Effector memory CD8-positive, alpha-beta T cell (primary cell): ENCODE data around the gene CHTF18.
A peak's percentile ranks its signal among the peaks of the same experiment; 100 is the strongest.
"Not testable (repeated sequence)": the region's sequence is repeated elsewhere in the genome, so short reads cannot be mapped to it uniquely, and the experiment has no call there.

Experiments used
- ATAC-seq: fragments of 150-1000 bp; cut with Tn5 transposase; replicated peaks from 2 replicates; pipeline ENCODE4 v1.10.0; 2021; ENCODE audit warnings: mild to moderate bottlenecking, moderate library complexity
- DNase-seq, 3 experiments: peaks; one replicate each; pipeline ENCODE4 v3.0.0; 2021
- H3K27ac Mint-ChIP-seq, 2 donors: one replicate each; pipeline ENCODE4 v1.8.0; 2022; ENCODE audit warnings: mild to moderate bottlenecking in 2 of 2, mixed read lengths in 2 of 2, moderate library complexity in 2 of 2
- H3K27me3 Mint-ChIP-seq, 2 donors: one replicate each; pipeline ENCODE4 v1.8.0; 2022; ENCODE audit warnings: mixed read lengths in 2 of 2
- H3K36me3 Mint-ChIP-seq: one replicate; pipeline ENCODE4 v1.8.0; 2022; ENCODE audit warnings: mild to moderate bottlenecking, moderate library complexity, mixed read lengths; ENCODE audit not compliant: insufficient read depth
- H3K4me1 Mint-ChIP-seq, 2 donors: one replicate each; pipeline ENCODE4 v1.8.0; 2022; ENCODE audit warnings: low read depth in 2 of 2, mixed read lengths in 2 of 2
- H3K4me3 Mint-ChIP-seq, 2 donors: one replicate each; pipeline ENCODE4 v1.8.0; 2022; ENCODE audit warnings: mild to moderate bottlenecking in 2 of 2, mixed read lengths in 2 of 2, moderate library complexity in 2 of 2
- H3K9me3 Mint-ChIP-seq, 2 donors: one replicate each; pipeline ENCODE4 v1.8.0; 2022; ENCODE audit warnings: mixed read lengths in 2 of 2
- total RNA-seq, 9 experiments: gene quantifications; one replicate each; lab custom pipeline; 2026; lab: John Stamatoyannopoulos, UW

CHTF18 gene
- 23.4 to 60.2 (median 35.6) reads per million in 9 experiments for total RNA-seq

DNA sequence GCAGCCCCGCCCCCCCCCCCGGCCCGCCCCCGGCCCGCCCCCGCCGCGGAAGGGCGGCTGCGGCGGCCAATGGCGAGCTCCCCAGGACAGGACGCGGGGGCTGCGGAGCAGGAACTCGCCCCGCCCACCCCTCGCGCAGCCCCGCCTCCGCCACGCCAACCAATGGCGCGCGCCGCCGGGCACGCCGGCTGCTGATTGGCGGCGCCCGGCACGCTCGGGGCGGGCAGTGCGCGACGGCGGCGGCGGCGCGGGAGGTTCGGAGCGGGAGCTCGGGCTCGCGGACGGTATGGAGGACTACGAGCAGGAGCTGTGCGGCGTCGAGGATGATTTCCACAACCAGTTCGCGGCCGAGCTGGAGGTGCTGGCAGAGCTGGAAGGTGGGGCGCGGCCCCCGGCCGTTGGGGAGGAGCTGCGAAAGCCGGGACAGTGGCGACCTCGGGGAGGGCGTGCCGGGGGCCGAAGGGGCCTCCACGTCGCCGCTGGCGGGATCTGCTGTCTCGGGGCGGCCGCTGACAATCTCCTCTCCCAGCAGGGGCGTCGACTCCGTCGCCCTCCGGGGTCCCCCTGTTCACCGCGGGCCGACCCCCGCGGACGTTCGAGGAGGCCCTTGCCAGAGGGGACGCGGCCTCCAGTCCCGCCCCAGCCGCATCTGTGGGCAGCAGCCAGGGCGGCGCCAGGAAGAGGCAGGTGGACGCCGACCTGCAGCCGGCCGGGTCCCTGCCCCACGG, at the start of gene CHTF18:
CHTF18 (plus strand) TSS at position 222 of the 728 bp plus-strand sequence; CDS start at position 287, 65 bp downstream.
- Mint-ChIP-seq H3K9me3 (no peaks in the 10 kb centered on the region), H3K36me3 (peaks cover 5% of the 10 kb centered on the region), H3K4me1 (peaks cover 7 to 10% of the 10 kb centered on the region in 2 donors), H3K27me3 (no peaks in the 10 kb centered on the region), H3K27ac (no peak within 1 kb of the TSS), H3K4me3 (peak within 1 kb of the TSS; percentile 81 to 84)
- peak; percentile 85 to 94 (median 91) for DNase-seq
- ATAC-seq, result peak; percentile 95

DNA sequence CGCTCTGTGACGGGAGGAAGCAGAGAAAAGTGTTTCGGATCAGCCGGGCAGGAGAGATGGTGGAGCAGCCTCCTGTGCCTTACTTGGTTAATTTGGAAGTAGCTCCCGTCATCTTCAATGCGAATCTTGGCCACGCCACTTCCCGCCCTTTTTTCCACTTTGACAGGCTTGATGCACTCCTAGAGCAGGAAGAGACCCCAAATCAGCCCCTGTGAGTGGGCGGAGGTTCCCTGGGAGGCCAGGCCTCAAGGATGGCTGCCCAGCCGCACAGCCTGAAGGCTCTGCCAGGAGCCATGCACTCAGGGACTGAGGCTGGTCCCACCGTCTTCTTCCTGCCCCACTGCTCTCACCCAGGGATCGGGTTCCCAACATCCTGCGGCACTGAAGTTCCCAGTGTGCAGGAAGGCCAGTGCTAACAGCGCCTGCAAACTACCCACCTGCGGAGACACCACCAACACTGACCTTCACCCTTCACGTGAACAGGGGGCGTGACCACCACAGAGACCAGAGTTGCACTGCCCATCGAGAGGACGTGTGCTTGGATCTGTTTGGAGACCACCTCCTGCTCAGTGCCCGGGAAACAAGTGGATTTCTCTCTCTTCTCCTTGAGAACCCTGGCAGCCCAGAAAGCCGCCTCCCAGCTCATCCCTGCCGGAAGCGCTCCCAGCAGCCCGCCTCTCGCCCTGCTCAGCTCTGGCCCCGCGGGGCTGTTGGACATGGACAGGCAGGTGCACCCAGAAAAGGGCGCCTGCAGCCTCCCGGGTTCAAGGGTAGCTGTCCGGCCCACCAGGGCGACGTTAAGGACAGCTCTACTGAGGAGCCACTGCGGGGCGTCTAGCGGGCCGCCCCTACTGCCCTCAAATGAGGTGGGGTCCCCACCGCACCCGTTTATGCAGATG, 48.6 kb upstream of the CHTF18 start:
- DNase-seq, result no peak
- Mint-ChIP-seq H3K4me1 (peaks cover 0 to 3% of the 10 kb centered on the region in 2 donors), H3K4me3 (peak overlapping the region; percentile 73 to 76), H3K9me3 (no peaks in the 10 kb centered on the region), H3K36me3 (peaks cover 30% of the 10 kb centered on the region), H3K27ac (peak overlapping the region; percentile 51 to 56), H3K27me3 (no peaks in the 10 kb centered on the region)
- no peak for ATAC-seq

- DNase-seq (no peak), ATAC-seq (peak; percentile 14)
- Mint-ChIP-seq H3K36me3 (peaks cover 27% of the 10 kb centered on the region), H3K27me3 (no peaks in the 10 kb centered on the region), H3K9me3 (no peaks in the 10 kb centered on the region), H3K27ac (peak overlapping the region; percentile 46 to 51), H3K4me3 (peak overlapping the region; percentile 73 to 76), H3K4me1 (peaks cover 0 to 3% of the 10 kb centered on the region in 2 donors)
These were observed 48.0 kb upstream of the CHTF18 start for GRCh38 chr16:740459-740763.

- peak; percentile 87 to 92 (median 92) for DNase-seq
- Mint-ChIP-seq H3K27ac (peak within 1 kb of the TSS; percentile 46 to 51), H3K4me3 (peak within 1 kb of the TSS; percentile 73 to 76)
These were observed 47.5 kb upstream of the CHTF18 start, which contains the start of gene CIAO3 for GRCh38 chr16:740764-741505. TSS of gene CIAO3 (minus strand) at chr16:740997. CDS start at chr16:740985, 12 bp downstream.

DNA sequence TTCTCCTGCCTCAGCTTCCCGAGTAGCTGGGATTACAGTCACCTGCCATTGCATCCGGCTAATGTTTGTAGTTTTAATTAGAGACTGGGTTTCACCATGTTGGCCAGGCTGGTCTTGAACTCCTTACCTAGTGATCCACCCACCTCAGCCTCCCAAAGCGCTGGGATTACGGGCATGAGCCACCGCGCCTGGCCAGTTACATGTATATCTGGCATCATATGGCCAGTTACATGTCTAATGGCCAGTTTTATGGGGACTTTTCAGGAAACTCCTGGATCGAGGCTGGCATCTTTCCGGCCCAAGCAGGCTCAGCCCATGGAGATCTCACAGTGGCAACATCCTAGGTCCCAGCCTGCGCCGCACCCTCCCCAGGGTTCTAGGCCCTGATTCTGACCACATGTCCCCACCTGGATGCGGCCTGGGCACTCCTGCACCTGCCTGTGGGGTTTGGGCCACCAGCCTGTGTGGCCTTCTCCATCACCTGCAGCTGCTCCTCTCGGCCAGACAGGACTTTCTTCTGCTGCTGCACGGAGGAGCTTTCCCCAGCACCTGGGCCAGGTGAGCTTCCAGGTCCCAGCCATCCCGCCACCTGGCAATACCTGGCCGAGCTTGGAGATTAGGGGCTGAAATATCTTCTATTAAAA, 46.3 kb upstream of the CHTF18 start:
- Mint-ChIP-seq H3K4me3 (peak overlapping the region; percentile 73 to 76), H3K4me1 (peaks cover 0 to 3% of the 10 kb centered on the region in 2 donors), H3K9me3 (no peaks in the 10 kb centered on the region), H3K27me3 (no peaks in the 10 kb centered on the region), H3K36me3 (peaks cover 20% of the 10 kb centered on the region), H3K27ac (peak overlapping the region in 1 of 2 donors; percentile 51)
- ATAC-seq (no peak), DNase-seq (no peak)

More at GRCh38 chr16:740764-741505, 47.5 kb upstream of the CHTF18 start, which contains the start of gene CIAO3:
- Mint-ChIP-seq H3K9me3 (no peaks in the 10 kb centered on the region), H3K27me3 (no peaks in the 10 kb centered on the region), H3K4me1 (peaks cover 0 to 3% of the 10 kb centered on the region in 2 donors), H3K36me3 (peaks cover 27% of the 10 kb centered on the region)
- ATAC-seq, result peak; percentile 93

DNA sequence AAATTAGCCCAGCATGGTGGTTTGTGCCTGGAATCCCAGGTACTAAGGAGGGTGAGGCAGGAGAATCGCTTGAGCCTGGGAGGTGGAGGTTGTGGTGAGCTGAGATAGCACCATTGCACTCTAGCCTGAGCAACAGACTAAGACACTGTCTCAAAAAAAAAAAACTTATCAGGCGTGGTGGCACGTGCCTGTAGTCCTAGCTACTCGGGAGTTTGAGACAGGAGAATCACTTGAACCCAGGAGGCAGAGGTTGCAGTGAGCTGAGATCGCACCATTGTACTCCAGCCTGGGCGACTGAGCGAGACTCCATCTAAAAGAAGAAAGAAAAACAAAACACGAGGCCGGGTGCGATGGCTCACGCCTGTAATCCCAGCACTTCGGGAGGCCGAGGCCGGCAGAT, 45.5 kb upstream of the CHTF18 start:
- ATAC-seq, H3K9me3 Mint-ChIP-seq, H3K4me3 Mint-ChIP-seq, DNase-seq, H3K27ac Mint-ChIP-seq, H3K4me1 Mint-ChIP-seq, H3K27me3 Mint-ChIP-seq: not testable (repeated sequence)
- peaks cover 15% of the 10 kb centered on the region for H3K36me3 Mint-ChIP-seq

- DNase-seq (no peak), ATAC-seq (no peak)
- Mint-ChIP-seq H3K9me3 (no peaks in the 10 kb centered on the region), H3K27ac (no peak overlapping the region), H3K4me3 (no peak overlapping the region), H3K4me1 (peaks cover 0 to 3% of the 10 kb centered on the region in 2 donors), H3K27me3 (no peaks in the 10 kb centered on the region), H3K36me3 (peaks cover 11% of the 10 kb centered on the region)
These were observed 44.5 kb upstream of the CHTF18 start for GRCh38 chr16:743794-744500.

- no peak for DNase-seq
- Mint-ChIP-seq H3K36me3 (peaks cover 9% of the 10 kb centered on the region), H3K27me3 (no peaks in the 10 kb centered on the region), H3K9me3 (no peaks in the 10 kb centered on the region), H3K4me3 (no peak overlapping the region), H3K4me1 (no peaks in the 10 kb centered on the region), H3K27ac (no peak overlapping the region)
- no peak for ATAC-seq
These were observed 42.7 kb upstream of the CHTF18 start for GRCh38 chr16:745739-746138.

DNA sequence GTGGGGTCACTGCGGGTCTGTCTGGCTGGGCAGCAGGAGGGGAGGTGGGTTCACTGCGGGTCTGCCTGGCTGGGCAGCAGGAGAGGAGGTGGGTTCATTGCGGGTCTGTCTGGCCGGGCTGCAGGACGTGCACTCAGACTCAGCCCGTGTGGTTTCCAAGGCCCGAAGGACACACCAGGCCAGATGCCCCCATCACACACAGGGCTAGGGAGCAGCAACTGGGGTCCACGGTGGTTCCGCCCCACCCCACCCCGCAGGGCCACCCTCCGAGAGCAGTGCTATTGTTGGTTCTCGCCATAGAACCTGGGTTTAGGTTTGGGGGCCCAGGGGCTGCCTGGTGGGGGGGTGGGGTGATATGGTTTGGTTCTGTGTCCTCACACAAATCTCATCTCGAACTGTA, 41.8 kb upstream of the CHTF18 start:
- no peaks in the 10 kb centered on the region for H3K9me3 Mint-ChIP-seq
- DNase-seq (no peak), ATAC-seq (no peak)
- H3K27me3 Mint-ChIP-seq, result no peaks in the 10 kb centered on the region
- no peak overlapping the region for H3K4me3 Mint-ChIP-seq
- no peaks in the 10 kb centered on the region for H3K4me1 Mint-ChIP-seq
- peaks cover 2% of the 10 kb centered on the region for H3K36me3 Mint-ChIP-seq
- H3K27ac Mint-ChIP-seq, result no peak overlapping the region

- DNase-seq, result no peak
- no peaks in the 10 kb centered on the region for H3K36me3 Mint-ChIP-seq
These were observed 40.3 kb upstream of the CHTF18 start for GRCh38 chr16:747978-748746.

GRCh38 chr16:749010-749409, 39.4 kb upstream of the CHTF18 start:
- ATAC-seq, result no peak
- Mint-ChIP-seq H3K36me3 (no peaks in the 10 kb centered on the region), H3K4me3 (no peak overlapping the region), H3K27ac (no peak overlapping the region), H3K9me3 (no peaks in the 10 kb centered on the region), H3K27me3 (peaks cover 0 to 12% of the 10 kb centered on the region in 2 donors), H3K4me1 (no peaks in the 10 kb centered on the region)
- DNase-seq, result no peak

More at GRCh38 chr16:747978-748746, 40.3 kb upstream of the CHTF18 start:
- Mint-ChIP-seq H3K4me1 (no peaks in the 10 kb centered on the region), H3K4me3 (no peak overlapping the region), H3K27ac (no peak overlapping the region), H3K27me3 (peaks cover 0 to 12% of the 10 kb centered on the region in 2 donors), H3K9me3 (no peaks in the 10 kb centered on the region)
- no peak for ATAC-seq

- Mint-ChIP-seq H3K9me3 (no peaks in the 10 kb centered on the region), H3K36me3 (no peaks in the 10 kb centered on the region), H3K4me3 (no peak overlapping the region), H3K27ac (no peak overlapping the region), H3K27me3 (peaks cover 0 to 12% of the 10 kb centered on the region in 2 donors), H3K4me1 (no peaks in the 10 kb centered on the region)
- ATAC-seq (no peak), DNase-seq (no peak)
These were observed 37.9 kb upstream of the CHTF18 start for GRCh38 chr16:750485-750884.
